B cell (primary cell): ENCODE results near the gene ASTN2.
"Not testable (repeated sequence)": the region's sequence is repeated elsewhere in the genome, so short reads cannot be mapped to it uniquely, and the experiment has no call there.

Experiments
- CTCF ChIP-seq: fragments of 200-600 bp; IDR thresholded peaks from one replicate; pipeline ENCODE4 v1.8.0; 2022; ENCODE audit warnings: antibody characterized with exemption, mild to moderate bottlenecking
- EZH2 ChIP-seq: IDR thresholded peaks from 2 replicates; pipeline ENCODE4 v1.6.1; 2012; ENCODE audit warnings: borderline replicate concordance, low read depth, mild to moderate bottlenecking, moderate library complexity, low read length; ENCODE audit not compliant: insufficient read depth, poor library complexity, severe bottlenecking

GRCh38 chr9:117071673-117072207 lies 343.1 kb downstream of the ASTN2 start:
- TF ChIP-seq EZH2, CTCF: not testable (repeated sequence)
